OCI-LY3 (cell line): ENCODE data around the gene CYP39A1.

ENCODE experiments used
- CTCF ChIP-seq: fragments of 200-600, 300-600 bp; sonication (generic); IDR thresholded peaks from 2 replicates; pipeline ENCODE4 v1.5.1; 2014; ENCODE audit warnings: antibody characterized with exemption, low read length, low read depth
- EZH2phosphoT487 ChIP-seq: fragments of 200-600 bp; shearing (Covaris generic); IDR thresholded peaks from 2 replicates; pipeline ENCODE4 v1.6.1; 2018; ENCODE audit warnings: antibody characterized with exemption, mixed run types, low read depth

GRCh38 chr6:46549155-46549554, 103.5 kb downstream of the CYP39A1 start:
- TF ChIP-seq CTCF (no peak), EZH2phosphoT487 (no peak)
